MV-4-11 (cell line): ENCODE results near the gene RBCK1.
"Not testable (repeated sequence)": the region's sequence is repeated elsewhere in the genome, so short reads cannot be mapped to it uniquely, and the experiment has no call there.

Experiments used
- DNase-seq: peaks from one replicate; lab custom pipeline; 2025; lab: John Stamatoyannopoulos, UW

RBCK1 gene

GRCh38 chr20:376089-376488 is 32.0 kb upstream of the RBCK1 start:
- DNase-seq, result no peak

- peak; percentile 98 for DNase-seq
Observed at GRCh38 chr20:376750-377149, 31.3 kb upstream of the RBCK1 start.

GRCh38 chr20:377578-377977 is 30.5 kb upstream of the RBCK1 start:
- not testable (repeated sequence) for DNase-seq

- DNase-seq, result no peak
Observed at GRCh38 chr20:378961-379336, 29.1 kb upstream of the RBCK1 start.

GRCh38 chr20:380763-381580 is 27.1 kb upstream of the RBCK1 start:
- DNase-seq, result peak; percentile 40

- DNase-seq, result peak; percentile 60
Observed at GRCh38 chr20:381581-382290, 26.4 kb upstream of the RBCK1 start.

- no peak for DNase-seq
Observed at GRCh38 chr20:382291-383115, 25.6 kb upstream of the RBCK1 start.

- DNase-seq, result no peak
Observed at GRCh38 chr20:383889-384288, 24.2 kb upstream of the RBCK1 start.

GRCh38 chr20:384723-385122 is 23.4 kb upstream of the RBCK1 start:
- DNase-seq, result no peak

- DNase-seq, result no peak
Observed at GRCh38 chr20:385448-385847, 22.7 kb upstream of the RBCK1 start.

- DNase-seq, result not testable (repeated sequence)
Observed at GRCh38 chr20:386634-387033, 21.5 kb upstream of the RBCK1 start.

GRCh38 chr20:387520-387919 is 20.6 kb upstream of the RBCK1 start:
- no peak for DNase-seq

GRCh38 chr20:388034-388994 is 19.8 kb upstream of the RBCK1 start:
- no peak for DNase-seq

GRCh38 chr20:389220-389619 is 18.9 kb upstream of the RBCK1 start:
- no peak for DNase-seq

GRCh38 chr20:391041-391711 is 16.9 kb upstream of the RBCK1 start:
- DNase-seq, result no peak

GRCh38 chr20:393296-393695 is 14.8 kb upstream of the RBCK1 start:
- not testable (repeated sequence) for DNase-seq

- DNase-seq, result no peak
Observed at GRCh38 chr20:396252-396618, 11.9 kb upstream of the RBCK1 start.

GRCh38 chr20:396619-397431 is 11.3 kb upstream of the RBCK1 start:
- DNase-seq, result no peak

GRCh38 chr20:397432-398237 is 10.5 kb upstream of the RBCK1 start:
- no peak for DNase-seq
